K562 (cell line): ENCODE measurements around the gene ICA1. TPM values are rescaled to one million over a fixed set of nuclear protein-coding genes. Genes with fewer than 3 reads are reported as not detected.

Experiments
- ARNT ChIP-seq, 2 experiments: fragments of 450-650 bp; IDR thresholded peaks; 2 replicates each; pipeline ENCODE4 v1.6.1; 2016; ENCODE audit warnings: mild to moderate bottlenecking in 1 of 2
- ATF1 ChIP-seq, 2 experiments: fragments of 450-650 bp in 1 of 2; IDR thresholded peaks; 2 replicates each; pipeline ENCODE4 v1.6.1; 2016; ENCODE audit warnings: missing compliant biosample characterization in 1 of 2, missing genetic modification characterization in 1 of 2
- DMBX1 ChIP-seq: fragments of 250-450 bp; sonication (Bioruptor Pico); IDR thresholded peaks from 2 replicates; pipeline ENCODE4 v1.8.0; 2022; ENCODE audit warnings: inconsistent platforms, mild to moderate bottlenecking, moderate library complexity, borderline replicate concordance
- LEF1 ChIP-seq: fragments of 450-650 bp; IDR thresholded peaks from 2 replicates; pipeline ENCODE4 v1.6.1; 2016; ENCODE audit warnings: mild to moderate bottlenecking
- MAFF ChIP-seq: IDR thresholded peaks from 2 replicates; pipeline ENCODE4 v1.6.1; 2012; ENCODE audit warnings: low read length, improper control_type of control experiment
- MAFK ChIP-seq: IDR thresholded peaks from 2 replicates; pipeline ENCODE4 v1.6.1; 2011; ENCODE audit warnings: low read length, improper control_type of control experiment
- MNT ChIP-seq, 2 experiments: fragments of 450-650 bp; conservative IDR thresholded peaks; 2 replicates each; pipeline ENCODE4 v1.6.1; 2017; ENCODE audit warnings: mild to moderate bottlenecking in 2 of 2, moderate library complexity in 2 of 2
- MTA3 ChIP-seq: fragments of 450-650 bp; formaldehyde crosslinking; IDR thresholded peaks from 2 replicates; pipeline ENCODE4 v1.6.1; 2017; ENCODE audit warnings: mild to moderate bottlenecking, borderline replicate concordance
- PBX2 ChIP-seq, 2 experiments: IDR thresholded peaks in 1 of 2; conservative IDR thresholded peaks in 1 of 2; 2 replicates each; pipeline ENCODE4 v1.6.1; 2016; ENCODE audit warnings: low read depth in 2 of 2, mild to moderate bottlenecking in 1 of 2, missing compliant biosample characterization in 1 of 2, missing genetic modification characterization in 1 of 2, moderate library complexity in 1 of 2
- PHF21A ChIP-seq: fragments of 450-650 bp; IDR thresholded peaks from 2 replicates; pipeline ENCODE4 v1.6.1; 2017; ENCODE audit warnings: low read depth, borderline replicate concordance
- SMAD4 ChIP-seq: fragments of 250-450 bp; sonication (Bioruptor Pico); conservative IDR thresholded peaks from 2 replicates; pipeline ENCODE4 v1.8.0; 2021; ENCODE audit warnings: inconsistent platforms, mild to moderate bottlenecking, moderate library complexity
- SMARCC2 ChIP-seq: fragments of 450-650 bp; IDR thresholded peaks from 2 replicates; pipeline ENCODE4 v1.6.1; 2017; ENCODE audit warnings: antibody characterized with exemption, moderate library complexity, mild to moderate bottlenecking, low read depth
- SMC3 ChIP-seq: conservative IDR thresholded peaks from 2 replicates; pipeline ENCODE4 v1.6.1; 2011; ENCODE audit warnings: low read depth, low read length, improper control_type of control experiment; ENCODE audit not compliant: insufficient read depth
- SUPT5H ChIP-seq: fragments of 450-650 bp; IDR thresholded peaks from 2 replicates; pipeline ENCODE4 v1.6.1; 2016
- TRIM28 ChIP-seq: fragments of 450-650 bp; IDR thresholded peaks from 2 replicates; pipeline ENCODE4 v1.6.1; 2017
- ZBTB5 ChIP-seq: fragments of 450-650 bp; IDR thresholded peaks from 2 replicates; pipeline ENCODE4 v1.6.1; 2017; ENCODE audit warnings: antibody characterized with exemption
- polyA plus RNA-seq, 8 experiments: library from polyadenylated mRNA; depleted of rRNA in 4 of 8; stranded (reverse) in 5 of 8; unstranded in 3 of 8; fragments of >200 nt; fragmentation: Nextera tagmentation in 2 of 8; fragmentation: Illumina TruSeq in 1 of 8; extraction: Ambion mirVana in 2 of 8; extraction: Trizol in 1 of 8; gene quantifications; 2 replicates each; pipeline versions ENCODE4 v1.2.1 to v1.2.3, GENCODE V29; 2011 to 2014; ENCODE audit warnings: inconsistent platforms in 1 of 8, missing spikeins in 1 of 8
- total RNA-seq, 7 experiments: library from RNA; depleted of rRNA in 6 of 7; stranded (reverse); fragments of >200 nt in 6 of 7; fragmentation: Illumina TruSeq in 2 of 7; extraction: Trizol in 2 of 7; gene quantifications; 2 replicates each; pipeline versions ENCODE4 v1.2.1 to v1.2.3, GENCODE V29; 2011 to 2021; ENCODE audit warnings: low replicate concordance in 1 of 7
- TF ChIP-seq, protein P1 (sequence below): fragments of 450-650 bp; IDR thresholded peaks from 2 replicates; pipeline ENCODE4 v1.6.1; 2017; ENCODE audit warnings: mild to moderate bottlenecking, moderate library complexity
- TF ChIP-seq, protein P2 (sequence below): fragments of 250-450 bp; sonication (Bioruptor Pico); IDR thresholded peaks from 2 replicates; pipeline ENCODE4 v1.8.0; 2021; ENCODE audit warnings: moderate library complexity, mild to moderate bottlenecking, inconsistent platforms

ICA1 gene
- total and polyA plus RNA-seq, 9 of the 15 experiments (the other 6 are each of a cell fraction or from before 2014, with no cell fraction given): 7.1 to 22.3 (median 16.4) TPM

DNA sequence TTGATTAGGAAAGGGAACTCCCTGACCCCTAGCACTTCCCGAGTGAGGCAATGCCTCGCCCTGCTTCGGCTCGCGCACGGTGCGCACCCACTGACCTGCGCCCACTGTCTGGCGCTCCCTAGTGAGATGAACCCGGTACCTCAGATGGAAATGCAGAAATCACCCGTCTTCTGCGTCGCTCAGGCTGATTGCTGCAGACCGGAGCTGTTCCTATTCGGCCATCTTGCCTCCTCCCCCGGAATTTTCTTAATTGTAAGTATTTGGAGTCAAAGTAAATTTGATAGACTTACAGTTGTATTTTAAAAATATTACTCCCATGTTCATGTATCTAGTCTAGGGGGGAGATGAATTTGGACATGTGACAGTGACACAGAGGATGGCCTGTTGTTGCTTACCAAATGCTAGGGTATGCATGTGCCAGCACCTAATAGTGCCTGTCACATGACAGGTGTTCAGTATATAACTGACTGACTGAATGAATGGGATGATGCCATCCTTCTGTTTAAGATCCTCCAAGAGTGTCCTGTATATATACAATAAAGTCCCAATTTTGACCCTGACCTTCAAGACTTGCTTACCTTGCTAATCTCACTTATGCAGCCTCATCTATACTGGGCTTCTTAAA is 42.0 kb upstream of the ICA1 start (continued):
- TF ChIP-seq TRIM28: peak; percentile 26; the same call in 1 of the 2 replicates
- TF ChIP-seq ATF1 (CRISPR knock-in tag; IDR thresholded peaks at IDR 0.05): no peak
- TF ChIP-seq ATF1 (tag; IDR thresholded peaks at IDR 0.05): peak; percentile 73
- TF ChIP-seq, protein P1, sequence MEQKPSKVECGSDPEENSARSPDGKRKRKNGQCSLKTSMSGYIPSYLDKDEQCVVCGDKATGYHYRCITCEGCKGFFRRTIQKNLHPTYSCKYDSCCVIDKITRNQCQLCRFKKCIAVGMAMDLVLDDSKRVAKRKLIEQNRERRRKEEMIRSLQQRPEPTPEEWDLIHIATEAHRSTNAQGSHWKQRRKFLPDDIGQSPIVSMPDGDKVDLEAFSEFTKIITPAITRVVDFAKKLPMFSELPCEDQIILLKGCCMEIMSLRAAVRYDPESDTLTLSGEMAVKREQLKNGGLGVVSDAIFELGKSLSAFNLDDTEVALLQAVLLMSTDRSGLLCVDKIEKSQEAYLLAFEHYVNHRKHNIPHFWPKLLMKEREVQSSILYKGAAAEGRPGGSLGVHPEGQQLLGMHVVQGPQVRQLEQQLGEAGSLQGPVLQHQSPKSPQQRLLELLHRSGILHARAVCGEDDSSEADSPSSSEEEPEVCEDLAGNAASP: no peak
- 0 out of 4 replicates have a peak, but pooled peaks of 1 of the 2 experiments have one; percentile 36 for TF ChIP-seq ARNT (IDR thresholded peaks at IDR 0.05)
- no peak for TF ChIP-seq PHF21A
- peak; percentile 35; the same call in 1 of the 2 replicates for TF ChIP-seq MAFK
- 0 out of 2 replicates have a peak, but pooled peaks have one; percentile 22 for TF ChIP-seq MAFF
- peak; percentile 36; the same call in 1 of the 2 replicates for TF ChIP-seq SUPT5H
- no peak; the same call in 1 of the 2 replicates for TF ChIP-seq SMAD4 (CRISPR knock-in tag)
- 0 out of 2 replicates have a peak, but pooled peaks have one; percentile 15 for TF ChIP-seq MTA3
- no peak for TF ChIP-seq SMC3
- TF ChIP-seq DMBX1 (CRISPR knock-in tag): 0 out of 2 replicates have a peak, but pooled peaks have one; percentile 50
- TF ChIP-seq LEF1: 0 out of 2 replicates have a peak, but pooled peaks have one; percentile 22
- TF ChIP-seq, protein P2, sequence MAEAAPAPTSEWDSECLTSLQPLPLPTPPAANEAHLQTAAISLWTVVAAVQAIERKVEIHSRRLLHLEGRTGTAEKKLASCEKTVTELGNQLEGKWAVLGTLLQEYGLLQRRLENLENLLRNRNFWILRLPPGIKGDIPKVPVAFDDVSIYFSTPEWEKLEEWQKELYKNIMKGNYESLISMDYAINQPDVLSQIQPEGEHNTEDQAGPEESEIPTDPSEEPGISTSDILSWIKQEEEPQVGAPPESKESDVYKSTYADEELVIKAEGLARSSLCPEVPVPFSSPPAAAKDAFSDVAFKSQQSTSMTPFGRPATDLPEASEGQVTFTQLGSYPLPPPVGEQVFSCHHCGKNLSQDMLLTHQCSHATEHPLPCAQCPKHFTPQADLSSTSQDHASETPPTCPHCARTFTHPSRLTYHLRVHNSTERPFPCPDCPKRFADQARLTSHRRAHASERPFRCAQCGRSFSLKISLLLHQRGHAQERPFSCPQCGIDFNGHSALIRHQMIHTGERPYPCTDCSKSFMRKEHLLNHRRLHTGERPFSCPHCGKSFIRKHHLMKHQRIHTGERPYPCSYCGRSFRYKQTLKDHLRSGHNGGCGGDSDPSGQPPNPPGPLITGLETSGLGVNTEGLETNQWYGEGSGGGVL: no peak
- no peak for TF ChIP-seq ZBTB5
- no peak; the same call in 1 of the 2 replicates for TF ChIP-seq SMARCC2
- TF ChIP-seq MNT (conservative IDR thresholded peaks at IDR 0.05): peak; percentile 64 to 67
- no peak for TF ChIP-seq PBX2 (CRISPR knock-in tag; IDR thresholded peaks at IDR 0.05; ENCODE audit: low read depth)
- 0 out of 2 replicates have a peak, but pooled peaks have one; percentile 31 for TF ChIP-seq PBX2 (tag; conservative IDR thresholded peaks at IDR 0.05; ENCODE audit: low read depth)
